HG03457 (cell line): ENCODE results near the gene FLOT1.

Source experiments
- ATAC-seq: cut with Tn5 transposase; IDR thresholded peaks from one replicate; pipeline ENCODE4 v1.9.1; 2021; ENCODE audit warnings: moderate number of reproducible peaks; ENCODE audit not compliant: unreplicated experiment

The FLOT1 gene

GRCh38 chr6:30742316-30743098, at the start of gene FLOT1:
Gene FLOT1, minus strand, starts transcription at chr6:30742687. Its CDS starts 498 bp downstream, at chr6:30742189.
- peak; percentile 44 for ATAC-seq

DNA sequence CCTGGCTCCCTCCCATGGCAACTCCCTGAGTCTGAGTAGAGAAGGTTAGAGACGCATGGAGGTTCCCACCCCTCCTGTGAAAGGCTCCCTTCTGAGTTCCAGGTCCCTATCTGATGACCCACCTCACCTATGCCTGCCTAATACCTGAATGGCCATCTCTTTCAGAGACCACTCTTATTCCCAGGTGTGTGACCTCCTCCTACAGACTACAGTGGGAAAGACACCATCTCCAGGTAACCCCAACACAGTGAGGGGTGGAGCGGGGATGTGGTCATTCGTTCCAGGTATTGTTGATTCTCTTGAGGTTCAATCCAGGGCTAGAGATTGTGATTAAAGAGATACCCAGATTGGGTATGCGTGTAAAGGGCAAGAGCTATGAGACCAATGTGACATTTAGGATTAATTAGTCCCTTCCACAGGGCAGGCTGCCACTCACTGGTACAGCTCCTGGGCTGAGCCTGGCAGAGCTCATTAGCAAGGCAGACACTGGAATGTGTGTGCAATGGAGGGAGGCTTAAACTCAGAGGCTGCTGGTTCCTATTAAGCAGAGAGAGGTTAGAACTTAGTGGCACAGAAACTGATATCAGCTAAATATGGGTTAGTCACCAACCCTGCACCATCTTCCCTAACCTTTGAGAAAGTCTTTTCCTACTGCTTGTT, 48.4 kb upstream of the FLOT1 start:
- no peak for ATAC-seq

GRCh38 chr6:30789606-30790005, 47.1 kb upstream of the FLOT1 start:
- no peak for ATAC-seq

- ATAC-seq: no peak
These were observed 45.5 kb upstream of the FLOT1 start for GRCh38 chr6:30787954-30788353.

DNA sequence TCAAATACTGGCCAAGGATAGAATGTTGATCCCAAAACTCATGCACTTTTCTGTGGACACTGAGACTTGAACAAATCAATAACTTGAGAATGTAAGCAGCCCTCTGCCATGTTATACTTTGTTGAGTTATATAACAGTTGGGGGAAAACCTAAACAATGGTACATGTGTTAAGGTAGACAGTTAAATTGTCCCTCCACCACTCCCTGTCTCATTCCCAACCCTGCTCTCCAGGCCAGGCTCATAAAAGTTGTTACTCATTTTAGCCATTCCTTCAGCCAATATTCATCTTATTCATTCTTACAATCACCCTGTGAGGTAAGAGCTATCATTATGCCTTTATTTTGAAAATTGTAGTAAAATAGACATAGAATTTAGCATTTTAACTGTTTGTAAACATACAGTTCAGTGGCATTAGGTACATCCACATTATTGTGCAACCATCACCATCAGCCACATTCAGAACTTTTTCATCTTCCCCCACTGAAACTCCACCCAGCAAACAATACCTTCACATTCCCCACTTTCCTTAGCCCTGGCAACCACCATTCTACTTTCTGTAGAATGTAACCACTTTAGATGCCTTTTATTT, 40.0 kb upstream of the FLOT1 start:
- no peak for ATAC-seq

- ATAC-seq: no peak
These were observed 39.4 kb upstream of the FLOT1 start for GRCh38 chr6:30781743-30782424.

GRCh38 chr6:30781395-30781742, 38.9 kb upstream of the FLOT1 start:
- no peak for ATAC-seq

GRCh38 chr6:30780642-30780920, 38.1 kb upstream of the FLOT1 start:
- no peak for ATAC-seq

- ATAC-seq: no peak
These were observed 37.6 kb upstream of the FLOT1 start for GRCh38 chr6:30779850-30780641.

- no peak for ATAC-seq
These were observed 35.6 kb upstream of the FLOT1 start for GRCh38 chr6:30778001-30778635.

GRCh38 chr6:30777155-30777485, 34.6 kb upstream of the FLOT1 start:
- ATAC-seq: no peak

DNA sequence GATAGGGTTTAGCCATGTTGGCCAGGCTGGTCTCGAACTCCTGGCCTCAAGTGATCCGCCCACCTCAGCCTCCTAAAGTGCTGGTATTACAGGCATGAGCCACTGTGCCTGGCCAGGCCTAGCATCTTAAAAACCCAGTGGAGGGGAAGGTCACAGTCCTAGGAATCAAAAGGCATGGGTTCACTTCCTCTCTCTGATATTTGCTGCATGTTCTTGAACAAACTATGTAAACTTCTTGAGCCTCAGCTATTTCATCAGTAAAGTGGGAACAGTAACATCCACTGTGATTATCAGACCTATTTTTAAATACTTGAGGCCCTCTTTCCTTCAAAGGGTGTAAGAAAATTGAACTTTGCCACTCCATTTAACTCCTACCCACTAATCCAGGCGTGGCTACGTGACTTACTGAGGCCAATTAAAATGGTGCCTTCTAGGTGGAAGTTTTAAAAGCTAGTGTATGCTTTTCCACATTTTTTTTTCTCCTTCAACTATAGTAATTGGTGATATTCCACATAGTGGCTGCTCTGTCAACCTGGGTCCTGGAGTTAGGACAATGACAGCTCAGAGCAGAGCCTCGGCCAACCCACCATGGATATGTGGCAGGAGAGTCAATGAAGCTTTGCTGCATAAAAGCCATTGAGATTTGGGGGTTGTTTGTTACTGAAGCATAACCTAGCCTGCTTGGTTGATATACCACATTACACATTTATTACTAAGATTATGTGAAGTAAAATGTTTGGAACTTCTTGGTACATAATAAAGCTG, 34.1 kb upstream of the FLOT1 start:
- no peak for ATAC-seq

- ATAC-seq: no peak
These were observed 32.6 kb upstream of the FLOT1 start for GRCh38 chr6:30775104-30775503.

DNA sequence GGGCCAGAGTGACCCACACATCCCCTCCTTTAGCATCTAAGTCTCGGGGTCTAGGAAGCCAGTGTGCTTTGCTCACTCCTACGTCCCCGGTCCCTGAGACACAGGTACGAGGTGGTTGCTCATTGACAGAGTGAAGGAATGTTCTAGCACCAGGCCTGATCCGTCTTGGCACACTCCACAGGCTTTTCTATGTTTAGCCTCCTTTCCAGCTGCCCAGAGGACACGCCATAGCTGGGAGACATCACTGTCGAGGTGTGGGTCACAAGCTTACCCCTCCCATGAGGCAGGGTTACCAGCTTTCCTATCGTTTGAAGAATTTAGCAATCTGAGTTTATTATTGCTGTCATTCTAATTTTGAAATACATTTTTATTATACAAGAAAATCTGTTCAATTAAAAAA, 32.2 kb upstream of the FLOT1 start:
- no peak for ATAC-seq

- ATAC-seq: no peak
These were observed 28.1 kb upstream of the FLOT1 start for GRCh38 chr6:30770592-30770991.

- no peak for ATAC-seq
These were observed 27.5 kb upstream of the FLOT1 start for GRCh38 chr6:30769853-30770524.

DNA sequence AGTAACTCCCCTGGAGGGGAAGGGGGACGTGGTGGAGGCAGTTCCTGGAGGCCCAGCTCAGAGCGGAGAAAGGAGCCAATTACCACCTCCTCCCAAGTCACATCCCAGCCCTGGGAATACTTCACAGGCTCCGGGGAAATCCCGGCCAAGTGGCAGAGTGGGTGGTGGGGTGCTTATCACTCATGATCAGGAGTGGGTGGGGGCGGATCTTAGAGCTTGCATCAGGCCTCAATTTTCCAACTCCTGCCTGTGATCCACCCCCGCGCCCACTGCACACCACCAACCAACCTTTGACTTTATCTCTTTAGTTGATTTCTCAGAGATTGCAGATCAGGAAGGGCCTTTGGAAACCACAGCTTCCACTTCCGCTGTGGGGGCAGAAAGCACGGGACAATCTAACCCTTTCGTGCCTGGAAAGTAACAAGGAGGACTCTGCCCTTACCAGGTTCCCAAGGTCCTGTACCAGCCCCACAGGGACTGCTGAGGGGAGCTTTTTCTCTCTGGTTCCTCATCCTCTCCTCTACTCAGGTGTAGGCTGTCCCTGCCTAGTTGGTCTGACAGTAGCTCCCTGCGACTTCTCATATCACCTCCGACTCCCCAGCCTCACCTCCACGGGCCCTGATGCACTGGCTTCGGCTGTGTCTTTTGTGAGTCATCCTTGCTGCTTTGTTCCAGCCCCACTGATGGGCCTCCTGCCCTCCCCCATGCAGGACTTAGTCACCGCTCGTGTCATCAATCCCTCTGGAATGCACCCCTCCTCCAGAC, 26.8 kb upstream of the FLOT1 start:
- ATAC-seq: no peak

- ATAC-seq: no peak
These were observed 26.2 kb upstream of the FLOT1 start for GRCh38 chr6:30768634-30769087.

DNA sequence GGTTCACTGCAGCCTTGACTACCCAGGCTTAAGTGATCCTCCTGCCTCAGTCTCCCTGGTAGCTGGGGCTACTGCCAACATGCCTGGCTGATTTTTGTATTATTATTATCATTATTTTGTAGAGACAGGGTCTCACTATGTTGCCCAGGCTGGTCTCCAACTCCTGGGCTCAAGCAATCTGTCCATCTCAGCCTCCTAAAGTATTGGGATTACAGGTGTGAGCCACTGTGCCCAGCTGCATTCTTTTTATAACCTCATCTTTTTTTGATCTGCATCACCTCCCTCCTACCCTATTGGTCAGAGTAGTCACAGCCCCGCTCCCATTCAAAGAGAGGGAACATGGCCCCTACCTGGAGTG, 25.4 kb upstream of the FLOT1 start:
- no peak for ATAC-seq
